ENCODE measurements around the gene TSC22D4.

TSC22D4 gene

GRCh38 chr7:100493476-100494264 is 14.7 kb upstream of the TSC22D4 start:
- peak in 44 of 56 donors; percentile 19 to 80 (median 54) for DNase-seq

GRCh38 chr7:100492738-100493475 is 13.9 kb upstream of the TSC22D4 start:
- DNase-seq, result no peak

GRCh38 chr7:100491192-100491578 is 12.2 kb upstream of the TSC22D4 start:
- no peak for DNase-seq

- DNase-seq, result no peak
These were observed 11.6 kb upstream of the TSC22D4 start for GRCh38 chr7:100490483-100491191.

- DNase-seq, result peak; percentile 16 to 97 (median 90)
These were observed 10.8 kb upstream of the TSC22D4 start for GRCh38 chr7:100489824-100490223.

GRCh38 chr7:100489121-100489520 is 10.1 kb upstream of the TSC22D4 start:
- DNase-seq, result no peak

GRCh38 chr7:100488333-100489095 is 9.5 kb upstream of the TSC22D4 start:
- DNase-seq, result no peak

GRCh38 chr7:100486753-100487446 is 7.9 kb upstream of the TSC22D4 start:
- DNase-seq, result peak in 8 of 56 donors; percentile 9 to 56 (median 36)

GRCh38 chr7:100486111-100486636 is 7.2 kb upstream of the TSC22D4 start:
- no peak for DNase-seq

GRCh38 chr7:100485471-100485876 is 6.5 kb upstream of the TSC22D4 start:
- peak in 1 of 56 donors; percentile 18 for DNase-seq

- no peak for DNase-seq
These were observed 5.6 kb upstream of the TSC22D4 start for GRCh38 chr7:100484673-100485045.

- DNase-seq, result peak in 50 of 56 donors; percentile 20 to 79 (median 59)
These were observed 5.0 kb upstream of the TSC22D4 start, which contains the start of gene NYAP1 for GRCh38 chr7:100483722-100484672. TSS of gene NYAP1 (plus strand) at chr7:100483927. CDS start at chr7:100485312, 1,385 bp downstream.

- peak in 46 of 56 donors; percentile 29 to 80 (median 60) for DNase-seq
These were observed 4.2 kb upstream of the TSC22D4 start for GRCh38 chr7:100483090-100483721.

- DNase-seq, result no peak
These were observed 3.7 kb upstream of the TSC22D4 start for GRCh38 chr7:100482728-100483089.

- no peak for DNase-seq
These were observed 2.5 kb upstream of the TSC22D4 start for GRCh38 chr7:100481466-100481865.

GRCh38 chr7:100477871-100478267 is 1.1 kb downstream of the TSC22D4 start:
- DNase-seq, result no peak

GRCh38 chr7:100476903-100477870 is 1.8 kb downstream of the TSC22D4 start:
- DNase-seq, result peak in 1 of 56 donors; percentile 34
